ENCODE data around the gene PRR5L.

Gene PRR5L

GRCh38 chr11:36264011-36264972, 31.8 kb upstream of the PRR5L start:
- no peak overlapping the region for H3K27ac ChIP-seq (replicated peaks)
- no peak overlapping the region for H3K4me3 ChIP-seq (replicated peaks; ENCODE audit: insufficient read depth, low read length)
- no peak for DNase-seq (ENCODE audit: low read depth in 1 of 2, low spot score in 1 of 2)
- TF ChIP-seq, protein P1, sequence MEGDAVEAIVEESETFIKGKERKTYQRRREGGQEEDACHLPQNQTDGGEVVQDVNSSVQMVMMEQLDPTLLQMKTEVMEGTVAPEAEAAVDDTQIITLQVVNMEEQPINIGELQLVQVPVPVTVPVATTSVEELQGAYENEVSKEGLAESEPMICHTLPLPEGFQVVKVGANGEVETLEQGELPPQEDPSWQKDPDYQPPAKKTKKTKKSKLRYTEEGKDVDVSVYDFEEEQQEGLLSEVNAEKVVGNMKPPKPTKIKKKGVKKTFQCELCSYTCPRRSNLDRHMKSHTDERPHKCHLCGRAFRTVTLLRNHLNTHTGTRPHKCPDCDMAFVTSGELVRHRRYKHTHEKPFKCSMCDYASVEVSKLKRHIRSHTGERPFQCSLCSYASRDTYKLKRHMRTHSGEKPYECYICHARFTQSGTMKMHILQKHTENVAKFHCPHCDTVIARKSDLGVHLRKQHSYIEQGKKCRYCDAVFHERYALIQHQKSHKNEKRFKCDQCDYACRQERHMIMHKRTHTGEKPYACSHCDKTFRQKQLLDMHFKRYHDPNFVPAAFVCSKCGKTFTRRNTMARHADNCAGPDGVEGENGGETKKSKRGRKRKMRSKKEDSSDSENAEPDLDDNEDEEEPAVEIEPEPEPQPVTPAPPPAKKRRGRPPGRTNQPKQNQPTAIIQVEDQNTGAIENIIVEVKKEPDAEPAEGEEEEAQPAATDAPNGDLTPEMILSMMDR (IDR thresholded peaks at IDR 0.05; ENCODE audit: insufficient read depth, low read length), result no peak
- TF ChIP-seq POLR2AphosphoS5 (IDR thresholded peaks at IDR 0.05; ENCODE audit: low read depth) (no peak), SPI1 (IDR thresholded peaks at IDR 0.05; ENCODE audit: borderline replicate concordance, low read depth) (no peak)
- peaks cover 5% of the 10 kb centered on the region for H3K27me3 ChIP-seq (ENCODE audit: insufficient read depth, poor library complexity, severe bottlenecking)

DNA sequence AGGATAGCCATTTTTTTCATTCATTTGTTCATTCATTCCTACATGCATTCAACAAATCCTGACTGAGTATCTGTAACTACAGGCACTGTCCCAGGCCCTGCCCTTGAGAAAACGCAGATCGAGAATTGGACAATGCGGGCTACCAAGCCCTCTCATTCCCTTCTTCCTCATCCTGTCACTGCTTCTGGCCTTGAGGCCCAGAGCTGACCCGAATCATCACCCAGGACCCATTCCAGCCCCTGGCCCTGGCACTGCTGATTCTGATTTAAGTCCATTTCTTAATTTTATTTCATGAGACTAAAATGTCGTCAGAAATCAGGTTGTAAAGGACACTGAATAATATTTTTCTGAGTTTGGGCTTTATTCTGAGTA, 31.1 kb upstream of the PRR5L start:
- H3K4me3 ChIP-seq (replicated peaks; ENCODE audit: insufficient read depth, low read length), result no peak overlapping the region
- TF ChIP-seq, protein P2, sequence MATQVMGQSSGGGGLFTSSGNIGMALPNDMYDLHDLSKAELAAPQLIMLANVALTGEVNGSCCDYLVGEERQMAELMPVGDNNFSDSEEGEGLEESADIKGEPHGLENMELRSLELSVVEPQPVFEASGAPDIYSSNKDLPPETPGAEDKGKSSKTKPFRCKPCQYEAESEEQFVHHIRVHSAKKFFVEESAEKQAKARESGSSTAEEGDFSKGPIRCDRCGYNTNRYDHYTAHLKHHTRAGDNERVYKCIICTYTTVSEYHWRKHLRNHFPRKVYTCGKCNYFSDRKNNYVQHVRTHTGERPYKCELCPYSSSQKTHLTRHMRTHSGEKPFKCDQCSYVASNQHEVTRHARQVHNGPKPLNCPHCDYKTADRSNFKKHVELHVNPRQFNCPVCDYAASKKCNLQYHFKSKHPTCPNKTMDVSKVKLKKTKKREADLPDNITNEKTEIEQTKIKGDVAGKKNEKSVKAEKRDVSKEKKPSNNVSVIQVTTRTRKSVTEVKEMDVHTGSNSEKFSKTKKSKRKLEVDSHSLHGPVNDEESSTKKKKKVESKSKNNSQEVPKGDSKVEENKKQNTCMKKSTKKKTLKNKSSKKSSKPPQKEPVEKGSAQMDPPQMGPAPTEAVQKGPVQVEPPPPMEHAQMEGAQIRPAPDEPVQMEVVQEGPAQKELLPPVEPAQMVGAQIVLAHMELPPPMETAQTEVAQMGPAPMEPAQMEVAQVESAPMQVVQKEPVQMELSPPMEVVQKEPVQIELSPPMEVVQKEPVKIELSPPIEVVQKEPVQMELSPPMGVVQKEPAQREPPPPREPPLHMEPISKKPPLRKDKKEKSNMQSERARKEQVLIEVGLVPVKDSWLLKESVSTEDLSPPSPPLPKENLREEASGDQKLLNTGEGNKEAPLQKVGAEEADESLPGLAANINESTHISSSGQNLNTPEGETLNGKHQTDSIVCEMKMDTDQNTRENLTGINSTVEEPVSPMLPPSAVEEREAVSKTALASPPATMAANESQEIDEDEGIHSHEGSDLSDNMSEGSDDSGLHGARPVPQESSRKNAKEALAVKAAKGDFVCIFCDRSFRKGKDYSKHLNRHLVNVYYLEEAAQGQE (IDR thresholded peaks at IDR 0.05; ENCODE audit: insufficient replicate concordance, low read depth), result no peak
- TF ChIP-seq GABPA (IDR thresholded peaks at IDR 0.05; ENCODE audit: low read depth) (no peak), POLR2AphosphoS5 (IDR thresholded peaks at IDR 0.05; ENCODE audit: low read depth) (no peak), SPI1 (IDR thresholded peaks at IDR 0.05; ENCODE audit: borderline replicate concordance, low read depth) (no peak)
- TF ChIP-seq, protein P1 (IDR thresholded peaks at IDR 0.05; ENCODE audit: insufficient read depth, low read length), result no peak
- no peak for DNase-seq (ENCODE audit: low read depth in 1 of 2, low spot score in 1 of 2)
- H3K27ac ChIP-seq (replicated peaks), result no peak overlapping the region
- H3K27me3 ChIP-seq (ENCODE audit: insufficient read depth, poor library complexity, severe bottlenecking), result peaks cover 5% of the 10 kb centered on the region

DNA sequence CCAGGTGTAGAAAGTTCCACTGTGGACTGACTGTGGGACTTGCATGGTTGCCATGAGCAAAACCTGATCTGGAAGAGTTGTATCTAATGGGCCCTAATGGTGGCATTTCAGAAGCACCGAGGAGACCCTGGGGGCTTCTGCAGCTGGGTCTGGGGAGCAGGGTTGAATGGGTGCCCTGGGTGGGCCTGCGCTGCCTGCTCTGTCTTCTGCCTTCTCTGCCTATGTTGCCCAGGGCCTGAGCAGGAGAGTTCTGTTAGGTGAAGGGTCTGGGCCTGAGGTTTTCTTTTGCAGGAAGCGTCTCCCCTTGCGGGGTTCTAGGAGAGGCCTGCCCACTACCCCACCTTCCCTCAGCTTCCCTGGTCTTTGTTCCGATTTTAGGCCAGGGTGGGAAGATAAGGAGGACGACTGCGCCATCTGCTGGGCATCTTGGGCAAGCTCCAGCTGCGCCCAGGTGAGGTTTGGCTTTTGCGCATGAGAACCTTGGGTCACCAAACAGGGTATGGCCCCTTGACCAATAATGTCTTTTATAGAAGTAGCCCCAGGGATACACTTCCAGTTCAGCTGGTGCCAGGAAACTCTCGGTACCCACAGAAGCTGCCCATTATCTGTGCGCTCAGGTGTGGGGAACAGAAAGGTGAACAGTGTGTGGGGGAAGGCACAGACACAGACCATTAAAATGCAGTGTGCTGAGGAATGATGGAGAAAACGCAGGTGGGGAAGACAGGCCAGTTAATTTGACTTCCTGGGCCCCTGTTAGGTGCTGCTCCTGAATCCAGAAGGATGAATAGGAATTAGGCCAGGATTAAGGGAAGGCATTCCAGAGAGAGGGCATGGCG, 30.1 kb upstream of the PRR5L start:
- no peak for TF ChIP-seq GABPA (IDR thresholded peaks at IDR 0.05; ENCODE audit: low read depth)
- TF ChIP-seq, protein P1 (IDR thresholded peaks at IDR 0.05; ENCODE audit: insufficient read depth, low read length), result peak; percentile 87
- Histone ChIP-seq H3K27me3 (ENCODE audit: insufficient read depth, poor library complexity, severe bottlenecking) (peaks cover 3% of the 10 kb centered on the region), H3K4me3 (replicated peaks; ENCODE audit: insufficient read depth, low read length) (no peak overlapping the region), H3K27ac (replicated peaks) (no peak overlapping the region)
- peak in 1 of 2 experiments; percentile 49 for DNase-seq (ENCODE audit: low read depth in 1 of 2, low spot score in 1 of 2)

GRCh38 chr11:36266767-36267166, 29.3 kb upstream of the PRR5L start:
- no peak for DNase-seq (ENCODE audit: low read depth in 1 of 2, low spot score in 1 of 2)
- Histone ChIP-seq H3K27me3 (ENCODE audit: insufficient read depth, poor library complexity, severe bottlenecking) (peaks cover 2% of the 10 kb centered on the region), H3K27ac (replicated peaks) (no peak overlapping the region), H3K4me3 (replicated peaks; ENCODE audit: insufficient read depth, low read length) (no peak overlapping the region)
- TF ChIP-seq, protein P2 (IDR thresholded peaks at IDR 0.05; ENCODE audit: insufficient replicate concordance, low read depth), result no peak
- TF ChIP-seq GABPA (IDR thresholded peaks at IDR 0.05; ENCODE audit: low read depth) (no peak), POLR2AphosphoS5 (IDR thresholded peaks at IDR 0.05; ENCODE audit: low read depth) (no peak), SPI1 (IDR thresholded peaks at IDR 0.05; ENCODE audit: borderline replicate concordance, low read depth) (no peak)
- TF ChIP-seq, protein P1 (IDR thresholded peaks at IDR 0.05; ENCODE audit: insufficient read depth, low read length), result no peak
